Astrocyte of the hippocampus (primary cell): ENCODE measurements around the gene FADS1.

Source experiments
- DNase-seq: peaks from one replicate; pipeline ENCODE4 v3.0.0; 2011; ENCODE audit warnings: low read depth, low spot score

FADS1 gene

DNA sequence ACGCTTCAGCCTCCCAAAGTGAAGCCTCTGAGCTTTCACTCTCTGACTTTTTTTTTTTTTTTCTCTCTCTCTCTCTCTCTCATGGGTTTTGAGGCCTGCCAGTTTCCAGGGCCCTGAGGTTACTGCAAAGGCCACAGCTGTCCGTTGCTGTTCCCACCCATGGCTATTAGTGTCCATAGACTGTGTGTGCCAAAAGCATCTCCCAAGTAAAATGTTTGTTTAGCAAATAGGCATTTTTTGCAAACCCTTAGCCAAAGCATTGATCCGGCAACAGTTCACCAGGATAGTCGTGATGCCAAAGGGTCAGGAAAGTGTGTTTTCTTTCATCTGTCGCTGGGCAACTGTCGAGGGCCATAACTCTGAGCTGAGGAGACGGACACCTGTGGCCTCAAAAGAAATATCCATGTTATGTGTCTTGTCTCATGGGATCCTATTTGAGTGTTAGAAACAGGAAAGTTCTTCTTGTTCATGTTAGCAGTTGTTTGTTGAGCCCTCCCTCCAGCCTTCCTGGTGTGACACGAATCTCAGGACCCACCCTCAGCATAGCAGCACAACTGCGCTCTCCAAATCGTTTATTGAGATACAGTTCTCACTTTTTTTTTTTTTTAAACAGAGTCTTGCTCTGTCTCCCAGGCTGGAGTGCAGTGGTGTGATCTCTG, 29.7 kb upstream of the FADS1 start:
- no peak for DNase-seq

DNA sequence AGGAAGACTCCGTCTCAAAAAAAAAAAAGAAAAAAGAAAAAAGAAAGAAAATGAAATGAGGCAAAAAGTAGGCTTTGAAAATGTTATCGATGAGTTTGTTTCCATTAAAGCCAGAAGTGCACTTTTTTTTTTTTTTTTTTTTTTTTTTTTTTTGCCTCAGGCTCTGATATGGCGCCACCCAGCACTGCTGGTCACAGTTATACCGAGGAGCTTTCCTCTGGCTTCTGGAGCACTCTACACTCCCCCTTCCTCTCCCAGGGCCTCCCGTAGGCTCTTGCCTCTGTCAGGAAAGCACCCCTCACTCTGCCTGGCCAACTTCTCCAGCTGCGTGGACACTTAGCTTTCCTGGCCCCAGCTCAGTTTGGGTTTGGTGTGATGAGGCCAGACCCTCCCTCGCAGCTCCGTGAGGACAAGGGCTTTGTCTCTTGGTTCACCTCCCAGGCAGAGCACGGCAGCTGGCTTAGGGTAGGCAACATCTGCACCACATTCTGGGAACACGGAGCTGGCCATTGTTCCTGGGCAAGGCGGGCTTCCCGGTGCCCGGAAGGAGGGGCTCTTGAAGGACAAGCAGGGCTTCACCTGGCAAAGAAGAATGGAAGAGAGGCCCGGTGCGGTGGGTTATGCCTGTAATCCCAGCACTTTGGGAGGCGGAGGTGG, 28.2 kb upstream of the FADS1 start:
- DNase-seq: no peak

DNA sequence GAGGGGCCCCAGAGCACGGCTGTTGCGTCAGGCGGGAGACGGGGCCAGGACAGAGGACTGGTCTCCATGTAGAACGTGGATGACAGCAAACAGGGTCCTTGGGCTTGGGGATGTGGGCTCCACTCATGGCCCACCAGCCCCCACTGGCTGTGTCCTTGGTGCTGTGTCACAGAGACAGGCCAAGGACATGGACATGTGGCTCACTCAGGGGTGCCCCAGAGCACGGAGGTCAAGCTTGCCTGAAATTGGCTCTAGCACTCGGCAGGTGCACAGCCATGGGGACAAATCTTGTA, 25.7 kb upstream of the FADS1 start:
- DNase-seq: no peak

DNA sequence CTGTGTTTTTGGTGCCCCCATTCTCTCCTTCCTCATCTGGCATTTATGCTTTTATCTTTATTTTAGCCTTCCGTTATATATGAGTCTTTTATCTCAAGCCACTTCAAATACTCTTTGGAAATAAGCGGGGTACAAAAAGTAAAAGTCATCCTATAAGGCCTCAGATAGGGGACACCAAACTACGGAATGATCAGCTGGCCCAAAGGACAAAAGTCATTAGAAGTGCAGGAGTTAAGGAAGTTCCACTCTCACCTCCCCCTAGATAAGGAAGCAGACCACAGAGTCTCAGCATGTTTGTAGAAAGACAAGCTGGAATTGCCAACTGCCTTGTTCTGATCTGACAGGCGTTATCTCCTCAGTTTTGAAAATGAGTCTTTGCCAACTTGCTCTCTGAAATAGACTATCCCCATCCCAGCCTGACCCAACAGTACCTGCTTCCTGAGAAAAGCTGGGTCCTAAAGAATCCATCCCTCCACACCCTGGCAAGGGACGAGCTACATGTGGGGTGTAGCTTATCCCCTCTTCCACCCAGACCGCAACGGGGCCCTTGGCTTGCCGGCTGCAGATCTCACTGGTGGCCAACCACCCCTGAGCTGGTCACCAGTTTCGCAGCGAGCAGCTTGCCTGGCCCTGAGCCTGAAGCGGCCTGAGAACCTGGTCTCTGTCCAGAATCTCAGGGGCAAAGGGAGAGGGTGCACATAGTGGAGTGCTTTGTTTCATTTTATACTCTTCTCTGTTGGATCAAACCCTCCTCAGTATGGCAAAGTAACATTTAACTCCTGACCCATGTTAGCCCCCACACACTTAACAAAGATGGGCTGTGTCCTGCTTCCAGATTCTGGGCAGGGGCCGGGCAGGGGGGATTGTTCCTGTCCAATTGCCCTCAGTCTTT, 25.1 kb upstream of the FADS1 start:
- DNase-seq: no peak

DNA sequence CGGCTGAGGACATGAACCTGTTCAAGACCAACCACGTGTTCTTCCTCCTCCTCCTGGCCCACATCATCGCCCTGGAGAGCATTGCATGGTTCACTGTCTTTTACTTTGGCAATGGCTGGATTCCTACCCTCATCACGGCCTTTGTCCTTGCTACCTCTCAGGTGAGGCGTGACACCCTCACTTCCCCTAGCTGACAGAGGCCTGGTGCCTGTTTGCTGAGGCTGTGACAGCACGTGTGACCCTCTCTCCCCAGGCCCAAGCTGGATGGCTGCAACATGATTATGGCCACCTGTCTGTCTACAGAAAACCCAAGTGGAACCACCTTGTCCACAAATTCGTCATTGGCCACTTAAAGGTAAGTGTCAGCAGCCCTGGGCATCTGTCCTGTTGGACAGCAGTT, 23.6 kb upstream of the FADS1 start:
- no peak for DNase-seq

DNA sequence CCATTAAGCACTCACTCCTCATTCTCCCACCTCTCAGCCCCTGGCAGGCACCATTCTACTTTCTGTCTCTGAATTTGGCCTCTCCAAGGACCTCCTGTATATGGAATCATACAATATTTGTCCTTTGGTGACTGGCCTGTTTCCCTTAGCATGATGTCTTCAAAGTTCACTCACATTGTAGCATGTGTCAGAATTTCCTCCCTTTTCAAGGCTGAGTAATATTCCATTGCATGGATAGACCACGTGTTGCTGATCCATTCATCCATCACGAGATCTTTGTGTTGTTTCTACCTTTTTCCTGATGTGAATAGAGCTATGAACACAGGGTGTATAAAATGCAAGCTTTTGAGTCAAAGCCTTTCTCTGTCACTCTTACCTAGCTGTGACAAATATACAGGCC, 22.9 kb upstream of the FADS1 start:
- no peak for DNase-seq

DNA sequence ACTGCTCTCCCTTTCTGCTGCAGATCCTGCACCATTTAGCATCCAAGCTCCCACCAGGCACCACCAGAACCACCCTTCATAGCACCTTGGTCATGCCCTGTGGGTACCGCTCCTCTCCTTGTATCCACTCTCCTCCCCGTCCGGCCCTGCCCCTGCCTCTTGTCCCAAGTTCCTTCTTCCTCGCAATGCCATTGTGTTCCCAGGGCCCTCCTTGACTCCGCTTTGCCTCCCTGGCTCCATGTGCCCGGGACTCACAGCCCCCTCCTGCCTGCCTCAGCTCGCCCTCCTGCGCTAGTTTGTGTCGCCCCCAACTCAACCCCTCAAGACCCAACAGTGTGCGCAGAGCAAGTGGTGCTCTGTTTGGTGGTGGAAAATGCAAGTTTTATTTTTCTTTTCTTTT, 22.1 kb upstream of the FADS1 start:
- DNase-seq: no peak

DNA sequence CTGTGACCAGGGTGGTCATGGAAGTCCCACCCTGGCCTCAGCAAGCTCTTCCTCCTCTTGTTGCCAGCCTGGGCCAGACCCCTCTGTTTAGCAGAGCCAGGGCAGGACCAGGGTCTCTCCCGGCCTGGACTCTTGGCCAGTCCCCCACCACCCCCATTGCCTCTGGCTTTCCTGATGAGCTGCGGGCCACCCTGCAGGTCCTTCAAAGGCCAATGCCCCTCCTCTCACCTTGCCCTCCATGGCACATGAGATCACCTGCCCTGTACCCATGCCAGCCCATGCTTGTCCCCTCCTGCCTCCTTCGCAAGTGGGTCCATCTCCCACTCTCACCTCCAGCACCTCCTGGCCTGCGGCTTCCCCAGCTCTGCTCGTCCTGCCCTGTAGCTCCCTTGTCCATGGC, 21.7 kb upstream of the FADS1 start:
- no peak for DNase-seq

DNA sequence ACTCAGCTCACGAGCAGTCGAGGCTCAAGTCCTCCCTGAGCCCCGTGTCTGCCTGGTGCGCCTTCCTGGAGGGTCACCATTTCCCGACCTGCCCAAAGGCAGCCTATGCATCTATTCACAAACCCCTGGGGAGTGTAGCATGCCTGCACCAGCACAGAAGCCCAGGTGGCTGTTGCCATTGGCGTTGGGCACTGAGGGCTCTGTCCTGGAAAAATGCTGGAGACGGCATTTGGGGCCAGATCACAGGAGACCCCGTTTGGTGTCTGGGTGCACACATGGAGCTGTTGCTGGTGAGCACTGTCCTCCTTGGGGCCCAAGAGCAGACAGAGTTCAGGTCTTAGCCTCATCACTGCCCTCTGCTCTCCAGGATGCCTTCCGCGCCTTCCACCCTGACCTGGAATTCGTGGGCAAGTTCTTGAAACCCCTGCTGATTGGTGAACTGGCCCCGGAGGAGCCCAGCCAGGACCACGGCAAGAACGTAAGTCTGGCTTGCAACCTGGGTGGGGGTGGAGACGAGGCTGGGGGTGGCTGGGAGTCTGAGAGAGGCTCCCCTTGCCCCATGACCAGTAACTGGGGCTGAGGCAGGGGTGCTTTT, 20.7 kb upstream of the FADS1 start:
- DNase-seq: no peak

DNA sequence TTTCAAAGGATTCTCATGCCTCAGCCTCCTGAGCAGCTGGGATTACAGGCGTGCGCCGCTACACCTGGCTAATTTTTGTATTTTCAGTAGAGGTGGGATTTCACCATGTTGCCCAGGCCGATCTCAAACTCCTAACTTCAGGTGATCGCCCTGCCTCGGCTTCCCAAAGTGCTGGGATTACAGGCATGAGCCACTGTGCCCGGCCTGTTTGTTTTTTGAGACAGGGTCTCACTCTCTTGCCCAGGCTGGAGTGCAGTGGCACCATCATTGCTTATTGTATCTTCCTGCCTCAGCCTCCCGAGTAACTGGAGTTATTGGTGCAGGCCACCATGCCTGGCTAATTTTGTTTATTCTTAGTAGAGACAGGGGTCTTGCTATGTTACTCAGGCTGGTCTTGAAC, 19.4 kb upstream of the FADS1 start:
- no peak for DNase-seq

DNA sequence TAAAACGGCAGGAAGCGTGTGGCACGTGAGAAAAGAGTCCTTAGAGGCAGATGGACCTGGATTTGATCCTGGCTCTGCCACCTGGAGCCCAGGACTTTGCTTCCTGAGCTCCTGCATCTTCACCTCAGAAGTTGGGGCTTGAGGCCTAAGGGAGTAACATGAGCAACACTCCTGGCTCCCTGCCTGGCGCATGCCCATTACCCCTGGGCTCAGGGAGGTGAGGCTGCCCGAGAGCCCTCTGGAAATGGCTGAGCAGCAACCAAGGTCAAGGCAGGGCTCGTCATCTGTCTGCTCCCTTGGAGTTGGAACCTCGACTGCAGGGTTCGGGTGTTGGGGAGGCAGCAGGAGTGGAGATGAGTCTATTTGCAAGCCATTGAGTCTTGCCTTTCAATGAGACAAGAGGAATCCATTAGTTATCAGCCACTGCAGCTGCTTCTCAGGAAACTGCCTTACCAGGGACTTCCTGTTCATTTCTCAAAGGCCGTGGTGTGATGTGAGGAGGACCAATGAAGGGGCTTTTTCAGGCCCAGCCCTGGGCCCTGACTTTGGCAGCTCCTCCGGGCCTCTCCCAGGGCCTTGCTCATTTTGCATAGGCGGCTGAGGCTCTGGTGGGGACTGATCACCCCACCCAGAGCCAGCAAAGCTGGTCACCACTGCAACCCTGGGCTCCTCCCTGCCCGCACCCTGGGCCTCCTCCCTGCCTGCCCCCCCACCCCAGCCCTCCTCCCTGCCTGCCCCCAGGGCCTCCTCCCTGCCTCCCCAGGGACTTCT, 17.7 kb upstream of the FADS1 start:
- peak; percentile 57 for DNase-seq

DNA sequence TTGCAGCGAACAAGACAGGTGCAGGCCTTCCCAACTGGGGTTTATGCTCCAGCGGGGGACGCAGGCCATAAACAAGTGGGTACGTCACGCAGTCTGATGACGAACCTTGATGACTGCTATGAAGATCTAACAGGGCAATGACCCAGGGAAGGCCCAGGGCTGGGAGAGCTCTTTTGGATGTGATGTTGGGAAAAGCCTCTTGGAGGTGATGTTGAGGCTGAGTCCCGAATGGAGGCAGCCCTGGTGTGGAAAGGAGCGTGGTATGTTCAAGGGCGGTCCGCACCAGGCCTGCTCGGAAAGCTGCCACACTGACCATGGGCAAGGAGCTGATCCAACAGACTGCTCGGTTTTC, 17.1 kb upstream of the FADS1 start:
- DNase-seq: no peak

DNA sequence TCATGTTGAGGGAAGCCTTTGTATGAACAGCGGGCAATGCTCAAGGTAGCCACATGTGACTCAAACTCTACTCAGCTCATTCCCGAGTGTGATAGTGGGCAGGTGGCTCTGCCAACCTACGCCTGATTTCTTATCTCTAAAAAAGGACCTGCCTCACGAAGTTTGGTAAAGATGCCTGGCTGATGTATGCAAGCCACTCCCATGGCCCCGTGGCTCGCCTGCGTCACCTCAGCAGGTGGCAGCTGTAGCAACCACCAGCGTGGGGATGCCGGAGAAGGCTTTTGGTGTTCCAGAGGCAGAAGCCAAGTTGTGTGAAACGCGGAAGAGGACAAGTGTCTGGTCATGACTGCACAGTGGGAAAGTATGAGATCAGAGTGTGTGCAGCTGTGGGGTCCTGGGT, 16.7 kb upstream of the FADS1 start:
- DNase-seq: no peak

DNA sequence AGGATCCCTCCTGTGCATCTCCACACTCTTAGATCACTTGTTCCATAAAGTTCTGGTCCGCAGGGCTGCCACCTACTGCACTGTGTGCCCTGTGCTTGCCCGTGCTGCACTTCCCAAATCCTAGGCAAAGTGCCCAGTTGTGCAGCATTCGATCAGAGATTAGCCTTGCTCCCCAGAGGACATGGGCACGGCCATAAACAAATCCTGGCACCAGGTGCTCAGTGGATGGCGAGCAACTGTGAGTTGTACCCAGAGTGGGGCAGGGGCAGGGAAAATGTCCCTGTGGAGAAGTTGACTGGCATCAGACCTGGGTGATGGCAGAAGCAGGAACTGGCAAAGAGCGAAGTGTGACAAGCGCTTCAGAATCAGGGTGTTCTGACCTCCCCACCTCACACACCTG, 16.0 kb upstream of the FADS1 start:
- DNase-seq: no peak

DNA sequence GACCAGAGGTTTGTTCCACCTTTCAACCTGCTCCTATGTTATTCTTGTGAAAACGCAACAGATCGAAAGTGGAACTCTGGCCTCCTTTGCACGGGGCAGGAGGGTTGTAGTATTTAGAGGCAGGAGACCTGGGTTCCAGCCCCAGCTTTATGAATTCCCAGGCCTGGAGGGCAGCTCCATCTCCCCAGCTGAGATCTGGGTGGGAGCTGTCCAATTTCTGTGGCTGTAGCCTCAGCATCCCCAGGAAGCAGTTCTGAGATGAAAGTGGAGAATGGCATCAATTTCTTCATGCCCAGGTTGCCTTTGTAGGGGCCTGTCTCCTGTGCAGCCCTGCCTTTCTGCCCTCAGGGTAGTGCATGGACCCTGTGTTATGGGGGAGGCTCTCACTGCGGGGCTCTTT, 15.4 kb upstream of the FADS1 start:
- no peak for DNase-seq

DNA sequence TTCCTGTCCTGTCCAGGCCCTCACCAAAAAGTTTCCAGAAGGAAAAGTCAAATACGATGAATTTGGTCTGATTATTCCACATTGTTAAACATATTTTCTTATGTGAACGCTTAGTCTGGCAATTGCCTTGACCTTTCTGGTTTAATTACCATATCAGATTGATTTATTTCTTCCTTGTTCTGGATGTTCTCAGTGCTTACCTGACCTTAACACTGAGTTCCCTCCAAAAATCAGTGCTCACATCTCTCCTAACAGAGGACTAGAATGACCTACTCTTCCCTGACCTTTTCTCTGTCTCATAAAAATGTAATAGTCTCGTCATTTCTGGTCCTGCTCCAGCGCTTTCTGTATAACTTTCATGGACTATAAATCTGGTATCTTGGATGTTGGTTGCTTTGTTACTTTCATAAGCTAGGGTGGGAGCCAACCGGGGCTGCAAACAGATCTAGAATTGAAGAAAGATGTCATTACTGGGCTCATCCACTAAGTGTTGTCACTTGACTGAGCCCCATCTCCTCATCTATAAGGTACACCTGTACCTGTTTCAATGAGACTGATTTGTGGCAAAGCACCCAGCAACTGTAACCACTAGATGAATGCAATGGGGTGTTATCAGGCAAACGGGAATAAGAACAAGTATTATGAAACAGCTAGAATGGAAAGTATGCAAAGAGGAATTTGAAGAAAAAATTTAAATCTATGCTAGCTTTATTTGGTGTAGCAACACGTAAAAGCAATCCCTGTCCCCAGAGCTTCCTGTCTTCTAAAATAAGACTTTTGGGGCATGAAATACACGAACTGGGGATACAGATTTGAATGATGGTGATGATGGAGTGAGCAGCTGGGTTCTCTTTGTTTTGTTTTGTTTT, 13.7 kb upstream of the FADS1 start:
- DNase-seq: peak; percentile 34

DNA sequence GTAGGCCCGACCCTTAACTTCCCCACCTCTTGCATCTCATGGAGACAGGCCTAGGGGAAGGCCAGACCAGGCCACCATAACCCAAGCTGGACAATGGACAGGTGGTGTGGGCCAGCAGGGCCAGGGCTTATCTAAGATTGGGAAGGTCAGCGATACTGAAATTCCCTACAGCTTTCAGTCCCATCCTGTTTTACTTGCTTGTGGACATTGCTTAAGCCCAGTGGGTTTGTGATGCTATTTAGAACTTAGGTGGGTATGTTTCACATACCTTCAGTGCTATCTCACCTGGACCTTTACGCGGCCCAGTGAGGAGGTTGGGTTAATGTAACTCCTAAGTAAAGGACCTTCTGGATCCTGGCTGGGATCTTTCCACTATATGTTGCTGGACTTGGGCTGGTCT, 13.0 kb upstream of the FADS1 start:
- DNase-seq: no peak

DNA sequence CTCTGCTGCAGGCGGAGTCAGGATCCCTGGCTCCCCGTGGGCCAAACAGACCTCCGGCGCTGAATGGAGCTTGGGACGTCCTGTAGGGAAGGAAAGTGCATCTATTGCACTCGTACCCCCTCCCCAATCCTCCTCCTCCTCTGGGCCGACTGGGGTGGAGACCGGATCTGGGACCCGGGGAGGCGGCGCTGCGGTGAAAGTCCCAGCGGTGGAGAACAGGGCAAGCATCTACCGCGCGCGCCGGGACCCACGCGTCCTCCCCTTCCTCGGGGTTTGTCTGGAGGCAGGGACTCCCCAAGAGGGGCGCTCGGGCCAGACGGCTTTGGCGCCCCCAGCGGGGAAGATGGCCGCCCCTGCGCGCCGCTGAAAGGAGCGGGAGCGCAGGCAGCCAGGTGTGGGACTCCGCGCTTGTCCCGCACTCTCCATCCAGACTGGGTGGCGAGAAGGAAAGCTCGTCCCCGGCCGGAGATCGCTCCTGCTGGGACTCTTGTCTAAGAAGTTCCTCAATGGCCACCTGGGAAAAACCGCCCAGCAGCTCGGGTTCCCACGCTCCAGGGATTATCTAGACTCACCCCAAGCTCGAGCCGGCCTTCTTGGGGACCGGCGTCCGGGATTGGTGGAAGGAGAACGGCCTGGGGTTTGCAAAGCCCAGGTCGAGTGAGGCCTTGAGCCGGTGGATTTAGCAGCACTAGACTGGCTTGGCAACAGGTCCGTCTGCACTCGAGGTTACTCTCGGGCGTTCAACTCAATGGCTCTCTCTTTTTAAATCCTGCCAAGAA, 12.0 kb upstream of the FADS1 start:
- peak; percentile 69 for DNase-seq

DNA sequence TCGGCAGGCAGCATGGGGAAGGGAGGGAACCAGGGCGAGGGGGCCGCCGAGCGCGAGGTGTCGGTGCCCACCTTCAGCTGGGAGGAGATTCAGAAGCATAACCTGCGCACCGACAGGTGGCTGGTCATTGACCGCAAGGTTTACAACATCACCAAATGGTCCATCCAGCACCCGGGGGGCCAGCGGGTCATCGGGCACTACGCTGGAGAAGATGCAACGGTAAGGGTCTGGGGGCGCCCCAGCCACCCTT, 11.5 kb upstream of the FADS1 start:
- no peak for DNase-seq

DNA sequence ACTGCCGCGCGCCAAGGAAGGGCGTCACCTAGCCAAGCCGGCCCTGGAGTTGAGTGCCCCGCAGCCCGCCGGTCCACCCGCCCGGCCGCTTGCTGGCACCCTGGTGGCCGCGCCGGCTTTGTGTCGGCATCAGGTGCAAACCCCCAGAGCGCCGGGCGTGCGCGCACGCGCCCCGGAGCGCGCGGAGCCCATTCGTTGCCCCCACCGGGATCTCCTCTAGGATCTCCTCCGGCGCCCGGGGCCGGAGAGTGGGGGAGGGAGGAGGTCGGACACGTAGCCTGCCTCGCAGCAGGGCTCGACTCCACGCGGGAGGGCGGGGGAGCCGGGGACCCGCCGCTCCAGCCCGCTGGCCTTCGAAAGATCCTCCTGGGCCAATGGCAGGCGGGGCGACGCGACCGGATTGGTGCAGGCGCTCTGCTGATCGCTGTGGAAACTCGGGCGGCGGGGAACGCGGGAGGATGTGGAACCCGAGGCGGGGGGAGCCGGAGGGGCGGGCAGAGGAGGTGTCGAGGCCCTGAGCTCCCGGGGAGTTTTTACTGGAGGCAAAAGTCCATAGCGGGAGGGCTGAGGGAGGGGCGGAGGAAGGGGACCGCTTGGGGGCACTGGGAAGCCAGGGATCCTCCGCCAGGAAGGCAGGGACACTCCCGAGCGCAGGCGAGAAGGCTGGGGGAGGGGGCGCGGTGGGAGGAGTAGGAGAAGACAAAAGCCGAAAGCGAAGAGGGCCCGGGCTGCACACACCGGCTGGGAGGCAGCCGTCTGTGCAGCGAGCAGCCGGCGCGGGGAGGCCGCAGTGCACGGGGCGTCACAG, 11.0 kb upstream of the FADS1 start, which contains the start of gene FADS2:
TSS of gene FADS2 (plus strand) at position 730 of the 808 bp plus-strand sequence. CDS start 91 bp downstream, outside the sequence.
- DNase-seq: peak; percentile 97
